Stimulated activated CD4-positive, alpha-beta T cell treated with anti-CD3 and anti-CD28 coated beads, Interleukin-4, amount 100 ng/mL, for 1 hour (primary cell): ENCODE results near the gene ALDH4A1.

Source experiments
- DNase-seq: peaks from one replicate; pipeline ENCODE4 v3.0.0-alpha.2; 2020

Gene ALDH4A1

DNA sequence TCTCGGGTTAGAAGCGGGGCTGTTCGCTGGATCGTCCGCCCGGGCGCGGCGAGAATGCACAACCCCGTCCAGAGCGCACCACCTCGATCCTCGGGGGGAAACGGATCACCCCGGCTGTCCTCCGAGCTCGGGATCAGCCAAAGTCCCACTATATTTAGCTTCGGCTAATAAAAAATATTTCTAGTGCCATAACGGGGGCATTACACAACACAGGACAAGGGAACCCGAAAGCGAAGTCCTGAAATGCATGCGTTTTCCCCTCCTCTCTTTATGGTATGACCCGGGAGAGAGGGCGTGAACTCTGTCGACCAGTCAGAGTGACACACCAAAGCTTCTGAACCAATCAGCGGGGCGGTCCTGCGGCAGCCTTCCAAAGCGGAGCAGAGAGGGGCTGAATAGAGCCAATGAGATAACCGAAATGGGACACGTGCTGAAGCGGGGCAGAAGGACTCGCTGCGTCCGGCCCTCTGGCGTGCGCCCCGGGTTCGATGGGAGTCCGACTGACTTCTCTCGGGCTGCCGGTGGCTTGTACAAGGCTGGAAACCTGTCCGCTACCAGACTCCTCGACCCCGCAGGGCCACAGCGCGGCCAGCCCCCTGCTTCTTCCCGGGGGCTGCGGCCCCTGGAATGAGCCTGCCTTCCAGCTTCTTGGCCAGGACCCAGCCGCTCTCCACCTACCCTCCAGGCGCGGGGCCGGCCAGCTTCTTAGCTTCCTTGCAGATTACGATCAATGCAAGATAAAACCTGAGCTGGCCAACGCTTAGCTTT, at the start of gene ALDH4A1:
Gene ALDH4A1 (minus strand): TSS at position 33 of the 768 bp plus-strand sequence. CDS start 32 bp downstream, at position 1.
- DNase-seq: peak; percentile 88

DNA sequence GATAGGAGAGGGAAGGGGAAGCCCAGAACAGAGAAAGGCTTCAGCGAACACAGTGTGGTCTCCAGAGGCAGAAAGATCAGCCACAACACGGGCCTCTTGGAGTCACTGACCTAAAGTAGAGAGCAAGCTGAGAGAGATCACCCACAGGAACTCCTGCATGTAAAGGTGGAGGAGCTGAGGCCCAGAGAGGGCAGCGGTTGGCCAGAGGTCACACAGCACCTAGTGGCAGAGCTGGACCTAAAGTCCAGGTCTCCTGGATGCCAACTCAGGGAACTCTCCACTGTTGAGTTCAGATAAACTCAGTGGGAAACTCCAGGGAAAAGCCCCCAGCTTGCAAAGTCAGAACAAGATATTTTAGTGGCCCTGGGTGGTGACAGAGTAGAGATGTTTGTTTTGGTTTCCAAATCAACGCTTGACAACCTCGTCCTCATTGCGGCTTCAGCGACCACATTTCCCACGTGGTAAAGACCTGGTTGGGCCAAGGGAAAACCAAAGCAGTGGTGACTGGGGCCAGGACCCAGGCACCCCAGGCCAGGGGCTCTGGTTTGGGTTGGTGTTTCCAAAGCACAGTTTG, 49.5 kb upstream of the ALDH4A1 start:
- DNase-seq: peak; percentile 64

DNA sequence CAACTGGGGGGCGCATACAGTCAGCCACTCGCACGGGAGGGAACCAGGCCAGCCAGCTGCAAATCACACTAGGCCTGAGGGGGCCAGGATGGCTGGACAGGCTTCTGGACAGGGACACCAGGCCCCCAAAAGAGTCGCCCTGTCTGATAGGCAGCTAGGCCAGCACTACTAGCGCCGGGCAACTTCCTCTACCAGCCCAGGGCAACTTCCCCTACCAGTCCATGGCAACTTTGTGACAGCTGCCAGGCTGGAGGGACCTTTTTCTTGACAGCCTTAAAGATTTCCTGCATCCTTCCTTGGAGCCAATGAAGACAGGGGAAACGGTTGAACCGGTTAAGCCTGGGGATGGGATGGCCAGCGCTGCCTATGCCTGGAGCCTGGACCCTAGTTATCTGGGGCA, 49.1 kb upstream of the ALDH4A1 start:
- DNase-seq: no peak

DNA sequence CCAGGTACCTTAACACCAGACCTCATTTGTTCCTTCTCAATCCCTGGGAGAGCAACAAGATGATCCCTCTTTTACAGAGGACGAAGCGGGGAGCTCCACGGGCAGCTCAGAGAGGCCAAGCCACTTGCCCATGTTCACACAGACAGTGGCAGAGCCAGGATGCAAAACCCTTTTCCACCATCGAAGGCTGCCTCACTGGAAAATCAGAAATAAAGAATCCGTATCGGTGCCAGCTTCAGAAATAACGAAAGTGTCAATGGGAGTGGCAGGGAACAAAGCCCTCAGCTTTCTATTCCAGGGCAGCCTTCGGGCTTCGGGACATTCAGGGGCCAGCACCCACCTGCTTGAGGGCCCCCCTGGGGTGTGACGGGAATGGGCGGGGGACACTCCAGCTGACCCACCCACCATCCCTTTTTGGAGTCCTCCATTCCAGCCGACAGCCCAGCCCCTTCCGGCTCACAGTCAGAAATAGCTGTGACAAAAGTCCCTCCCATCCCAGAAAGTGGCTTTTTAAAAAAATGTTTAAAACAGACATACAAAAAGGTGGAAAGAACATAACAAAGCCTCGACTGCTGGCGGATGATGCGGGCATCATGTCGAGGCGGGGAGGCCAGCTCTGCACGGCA, 48.2 kb upstream of the ALDH4A1 start:
- DNase-seq: peak; percentile 32

DNA sequence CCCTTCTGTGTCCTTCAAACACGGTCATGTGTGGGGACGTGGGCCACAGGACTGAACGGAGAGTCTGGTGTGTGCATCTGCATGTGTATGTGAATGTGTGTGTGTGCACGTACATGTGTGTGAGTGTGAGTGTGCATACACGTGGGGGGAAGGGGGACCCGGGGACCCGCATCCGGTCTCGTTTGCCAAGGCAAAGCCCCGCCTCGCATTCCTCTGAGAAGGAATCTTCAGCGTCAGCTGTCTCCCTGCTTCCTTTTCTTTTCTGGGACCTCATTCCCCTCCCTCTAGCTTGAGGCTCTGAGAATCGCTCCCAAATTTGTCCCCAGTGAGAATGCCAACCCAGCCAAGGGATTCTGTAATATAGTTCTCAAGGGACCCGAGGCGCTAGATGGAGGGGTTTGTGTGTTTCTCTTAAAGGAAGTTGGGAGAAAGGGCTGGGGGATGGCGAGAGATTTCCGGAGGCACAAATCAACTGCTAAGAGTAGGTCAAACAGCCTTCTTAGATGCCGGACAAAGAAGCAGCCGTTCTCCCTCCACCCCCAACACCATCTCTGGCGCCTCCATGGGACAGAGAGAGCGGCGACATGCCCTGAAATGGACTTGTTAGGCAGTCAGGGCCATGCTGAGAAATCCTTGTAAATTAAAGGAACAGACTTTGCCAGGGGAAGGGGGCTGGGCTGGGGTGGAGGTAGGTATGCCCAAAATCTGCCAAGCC, 47.5 kb upstream of the ALDH4A1 start:
- no peak for DNase-seq

DNA sequence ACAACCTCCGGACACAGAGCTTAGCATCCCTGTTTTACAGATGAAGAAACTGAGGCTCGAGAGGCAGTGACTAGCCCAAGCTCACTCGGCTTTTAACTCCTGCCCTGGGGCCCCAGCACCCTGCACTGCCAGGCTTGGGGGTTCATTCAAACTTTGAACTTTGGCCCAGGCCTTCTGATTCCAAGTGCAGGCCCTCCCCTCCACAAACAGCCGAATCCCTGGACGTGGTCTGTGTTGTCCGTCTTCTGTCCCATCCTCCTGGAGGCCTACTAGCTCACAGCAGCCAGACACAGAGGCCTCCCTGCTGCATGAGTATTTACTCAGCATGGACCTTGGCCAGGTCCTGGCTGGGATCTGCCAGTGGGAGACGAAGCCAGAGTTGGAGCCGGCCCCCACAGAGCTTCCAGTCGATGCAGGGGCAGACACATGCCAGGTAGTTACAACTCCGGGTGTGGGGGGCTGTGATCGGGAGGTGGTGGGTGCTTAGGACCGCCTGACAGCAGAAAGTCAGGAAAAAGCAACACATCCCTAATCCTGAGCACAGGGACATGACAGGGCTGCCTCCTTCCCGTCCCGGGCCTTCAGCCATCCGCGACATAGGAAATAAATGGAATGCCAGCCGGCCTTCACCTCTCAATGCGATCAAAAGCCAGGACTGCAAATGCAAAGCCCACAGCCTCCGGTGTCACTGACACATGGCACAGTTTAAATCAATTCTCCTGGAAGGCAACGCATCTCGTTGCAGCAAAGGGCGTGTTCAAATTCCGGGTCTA, 46.7 kb upstream of the ALDH4A1 start:
- no peak for DNase-seq

- DNase-seq: peak; percentile 49
These were observed 45.9 kb upstream of the ALDH4A1 start for GRCh38 chr1:18948048-18948912.

GRCh38 chr1:18947570-18947969, 45.2 kb upstream of the ALDH4A1 start:
- no peak for DNase-seq

DNA sequence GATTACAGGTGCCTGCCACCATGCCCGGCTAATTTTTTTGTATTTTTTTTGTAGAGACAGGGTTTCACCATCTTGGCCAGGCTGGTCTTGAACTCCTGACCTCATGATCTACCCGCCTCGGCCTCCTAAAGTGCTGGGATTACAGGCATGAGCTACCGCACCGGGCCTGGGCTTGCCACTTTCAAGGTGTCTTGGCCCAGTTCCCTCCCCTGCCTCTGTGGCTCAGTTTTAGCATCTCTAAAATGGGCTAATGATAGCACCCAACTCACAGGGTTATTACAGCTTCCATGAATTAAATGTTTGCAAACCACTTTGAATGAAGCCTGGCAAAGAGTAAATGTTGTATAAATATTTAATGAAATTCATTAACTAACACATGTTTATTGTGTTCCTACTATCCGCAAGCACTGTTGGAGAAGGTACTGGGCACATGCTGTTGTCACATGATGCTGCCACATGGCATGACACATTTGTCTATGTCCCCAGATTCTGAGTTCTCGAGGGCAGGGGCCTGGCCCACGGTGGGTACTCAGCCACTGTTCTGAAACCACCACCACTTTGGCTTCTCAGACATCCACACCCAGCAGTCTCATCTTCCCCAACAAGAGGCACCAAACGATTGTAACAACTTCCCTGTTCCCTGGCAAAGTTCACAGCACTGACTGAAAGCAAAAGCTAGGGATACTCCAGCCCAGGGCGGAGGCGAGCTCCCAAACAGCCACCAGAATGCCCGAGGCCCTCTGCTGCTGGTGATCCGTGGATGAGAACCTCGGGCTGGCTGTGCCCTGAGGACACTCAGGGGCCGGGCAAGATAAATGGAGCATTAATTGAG, 44.4 kb upstream of the ALDH4A1 start:
- no peak for DNase-seq

GRCh38 chr1:18945401-18945849, 43.1 kb upstream of the ALDH4A1 start:
- no peak for DNase-seq

DNA sequence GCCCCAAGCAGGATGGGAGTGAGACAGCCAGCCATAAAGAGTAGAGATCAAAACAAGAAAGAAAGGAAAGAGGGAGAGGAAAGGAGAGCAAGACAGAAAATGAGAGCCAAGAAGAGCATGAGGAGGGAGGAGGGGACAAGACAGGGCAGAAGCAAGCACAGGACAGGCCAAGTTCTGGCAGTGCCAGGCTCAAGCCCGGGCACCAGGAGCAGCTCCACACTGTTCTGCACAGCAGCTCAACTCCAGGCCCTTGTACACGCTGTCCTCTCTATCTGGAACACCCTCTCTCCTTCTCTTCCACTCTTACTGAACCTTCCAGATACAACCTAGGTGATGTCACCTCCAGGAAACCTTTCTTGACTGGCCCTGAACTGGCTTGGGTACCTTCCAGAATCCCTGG, 42.5 kb upstream of the ALDH4A1 start:
- no peak for DNase-seq

DNA sequence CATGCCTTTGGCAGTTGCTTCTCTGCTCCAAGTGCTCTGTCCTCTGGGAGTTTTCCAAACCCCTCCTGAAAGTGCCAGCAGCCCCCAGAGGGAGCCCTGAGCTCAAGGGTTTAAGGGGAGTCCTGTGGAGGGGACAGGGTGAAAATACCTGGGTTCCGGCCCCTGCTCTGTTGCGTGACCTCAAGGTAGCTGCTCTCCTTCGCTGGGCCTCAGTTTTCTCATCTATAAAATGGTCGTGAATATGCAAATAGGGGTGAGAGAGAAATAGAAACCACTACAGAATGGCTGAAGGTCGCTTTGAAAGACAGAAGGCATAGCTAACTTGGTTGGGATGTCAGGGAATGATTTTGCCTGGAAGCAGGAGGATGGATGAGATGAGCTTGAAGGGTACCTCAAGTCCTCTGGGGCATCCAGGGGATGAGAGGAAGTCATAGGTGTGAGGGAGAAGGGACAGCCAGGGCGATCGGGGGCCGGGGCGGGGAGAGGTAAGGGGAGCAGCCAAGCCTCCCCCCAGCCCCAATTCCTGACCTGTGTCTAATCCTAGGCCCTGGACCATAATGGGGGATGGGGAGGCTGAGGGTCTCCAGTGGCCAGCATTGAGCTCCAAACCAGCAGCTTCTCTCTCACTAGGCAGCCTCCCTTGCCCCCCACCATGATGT, 41.7 kb upstream of the ALDH4A1 start:
- DNase-seq: no peak

GRCh38 chr1:18943162-18943561, 40.8 kb upstream of the ALDH4A1 start:
- no peak for DNase-seq

DNA sequence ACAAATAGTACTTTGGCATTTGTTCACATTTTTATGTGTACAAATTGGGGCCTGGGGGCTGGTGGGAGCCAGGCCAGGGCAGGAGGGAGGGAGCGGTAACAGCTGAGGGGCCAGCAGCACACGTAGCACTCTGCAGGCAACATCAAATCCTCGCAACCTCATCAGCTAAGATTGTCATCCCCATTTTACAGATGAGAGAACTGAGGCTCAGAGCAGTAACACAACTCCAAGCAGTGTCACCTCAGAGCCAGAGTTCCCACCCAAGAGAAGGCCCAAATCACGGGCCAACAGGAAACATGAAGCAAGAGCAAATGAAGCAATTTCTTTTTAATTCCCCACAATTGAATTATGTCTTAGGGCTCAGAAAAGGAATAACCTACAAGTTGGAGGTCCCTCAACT, 40.0 kb upstream of the ALDH4A1 start:
- no peak for DNase-seq

DNA sequence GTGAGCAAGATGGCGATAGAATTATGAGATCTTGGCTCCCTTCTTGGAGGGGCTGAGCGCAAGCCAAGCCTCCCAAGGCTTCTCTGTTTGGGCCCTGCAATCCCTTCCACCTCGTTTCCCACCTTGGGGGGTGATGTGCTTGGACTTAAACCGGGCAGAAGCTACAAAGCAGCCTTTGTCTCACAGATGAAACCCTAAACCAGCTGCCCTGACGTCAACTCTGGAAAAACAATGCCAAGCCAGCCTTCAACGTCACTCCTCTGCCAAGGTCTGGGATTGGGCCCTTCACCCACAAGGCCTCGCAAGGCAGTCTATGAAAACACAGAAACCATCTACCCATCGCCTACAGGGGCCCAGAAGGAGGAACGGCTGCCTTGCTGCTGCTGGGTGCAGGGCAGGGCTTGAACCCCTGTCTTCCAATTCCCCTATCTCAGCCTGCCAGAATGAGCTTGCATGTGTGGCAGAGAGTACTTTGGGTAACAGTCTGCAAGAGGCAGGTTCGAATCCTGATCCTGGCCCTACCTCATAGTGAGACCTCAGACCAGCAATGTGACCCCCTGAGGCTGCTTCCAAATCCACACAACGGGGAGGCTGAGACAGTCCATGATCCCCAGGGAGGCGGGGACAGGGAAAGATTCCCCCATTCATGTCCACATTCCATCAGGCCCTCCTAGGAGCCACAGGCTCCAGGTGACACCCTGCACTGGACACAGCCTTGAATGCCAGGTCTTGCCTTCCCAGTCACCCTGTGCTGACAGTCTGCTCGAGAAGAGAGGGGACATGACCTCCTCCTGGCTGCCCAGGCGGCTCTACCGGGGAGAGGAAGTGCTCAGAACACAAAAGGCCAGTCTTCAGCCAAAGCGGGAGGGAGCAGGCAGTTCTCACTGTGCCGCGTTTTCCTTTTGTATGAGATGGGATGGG, 39.1 kb upstream of the ALDH4A1 start:
- DNase-seq: no peak

DNA sequence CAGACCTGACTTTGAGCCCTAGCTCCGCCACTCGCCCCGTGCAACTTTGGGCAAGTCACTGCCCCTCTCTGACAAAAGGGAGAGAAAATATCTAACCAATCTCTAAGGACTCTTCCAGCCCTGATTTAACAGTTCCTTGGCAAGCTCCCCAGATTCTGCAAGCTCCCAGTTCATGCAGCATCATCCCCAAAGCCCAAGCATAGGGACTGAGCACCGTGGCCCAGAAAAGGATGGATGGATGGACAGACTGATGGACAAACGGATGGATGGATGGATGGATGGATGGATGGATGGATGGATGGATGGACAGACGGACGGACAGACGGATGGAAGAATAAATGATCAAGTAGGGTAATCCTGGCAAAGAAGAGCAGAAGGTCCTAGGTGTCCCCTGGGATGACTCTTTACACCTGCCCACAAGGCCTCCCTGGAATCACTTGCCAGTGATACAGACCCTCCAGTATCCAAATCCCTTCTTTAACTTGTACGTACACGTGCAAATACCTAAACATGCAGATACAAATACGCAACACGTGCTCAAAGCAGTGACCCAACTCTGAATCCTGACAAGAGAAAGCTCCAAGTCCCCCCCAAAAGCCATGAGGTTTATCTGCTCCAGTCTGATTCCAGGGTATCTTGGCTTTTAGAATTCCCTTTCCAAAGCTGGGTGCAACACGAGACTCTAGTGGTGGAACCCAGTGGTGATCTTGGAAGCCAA, 38.1 kb upstream of the ALDH4A1 start:
- DNase-seq: no peak

DNA sequence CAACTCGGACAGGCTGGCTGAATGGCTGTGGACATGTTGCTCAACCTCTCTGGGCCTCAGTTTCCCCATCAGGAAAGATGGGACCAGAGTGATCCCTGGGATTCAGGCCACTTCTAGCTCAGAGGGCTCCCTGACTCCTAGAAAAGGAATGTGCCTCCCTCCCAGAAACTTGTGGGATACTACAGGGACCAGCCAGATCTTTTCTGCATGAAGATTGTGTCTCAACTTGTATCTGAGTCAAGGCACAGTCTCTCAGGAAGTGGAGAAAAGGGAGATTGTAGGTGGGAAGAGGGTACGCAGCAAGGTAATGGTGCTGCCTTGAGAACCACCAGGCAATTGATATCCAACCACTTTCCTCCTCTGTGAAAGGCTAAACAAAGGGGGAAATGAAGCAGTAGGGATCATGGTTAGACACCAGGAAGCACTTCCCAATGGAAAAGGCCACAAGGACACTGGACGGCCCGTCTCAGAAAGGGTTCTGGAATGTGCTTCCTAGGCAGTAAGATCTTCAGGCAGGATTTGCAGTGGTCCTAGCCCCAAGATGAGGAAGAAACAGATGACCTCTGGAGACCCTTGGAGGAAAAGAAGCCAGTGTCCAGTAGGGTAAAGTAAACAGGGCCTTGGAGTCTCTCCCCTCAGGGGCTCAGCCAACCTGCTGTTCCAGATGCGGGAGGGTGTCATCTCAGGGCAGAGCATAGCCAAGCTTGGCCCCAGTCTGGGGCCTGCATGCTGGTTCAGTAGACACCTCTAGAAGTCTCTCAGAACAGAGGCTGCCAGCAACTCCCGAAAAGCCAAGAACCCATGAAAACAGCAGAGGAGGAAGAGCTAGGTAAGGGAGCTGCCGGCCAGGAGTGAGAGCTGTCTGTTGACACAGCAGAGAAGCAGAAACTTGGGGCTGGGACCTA, 37.3 kb upstream of the ALDH4A1 start:
- DNase-seq: no peak
